ENCODE results near the gene E2F6.

GRCh38 chr2:11446733-11447248 is 19.2 kb downstream of the E2F6 start:
- TF ChIP-seq, protein P1, sequence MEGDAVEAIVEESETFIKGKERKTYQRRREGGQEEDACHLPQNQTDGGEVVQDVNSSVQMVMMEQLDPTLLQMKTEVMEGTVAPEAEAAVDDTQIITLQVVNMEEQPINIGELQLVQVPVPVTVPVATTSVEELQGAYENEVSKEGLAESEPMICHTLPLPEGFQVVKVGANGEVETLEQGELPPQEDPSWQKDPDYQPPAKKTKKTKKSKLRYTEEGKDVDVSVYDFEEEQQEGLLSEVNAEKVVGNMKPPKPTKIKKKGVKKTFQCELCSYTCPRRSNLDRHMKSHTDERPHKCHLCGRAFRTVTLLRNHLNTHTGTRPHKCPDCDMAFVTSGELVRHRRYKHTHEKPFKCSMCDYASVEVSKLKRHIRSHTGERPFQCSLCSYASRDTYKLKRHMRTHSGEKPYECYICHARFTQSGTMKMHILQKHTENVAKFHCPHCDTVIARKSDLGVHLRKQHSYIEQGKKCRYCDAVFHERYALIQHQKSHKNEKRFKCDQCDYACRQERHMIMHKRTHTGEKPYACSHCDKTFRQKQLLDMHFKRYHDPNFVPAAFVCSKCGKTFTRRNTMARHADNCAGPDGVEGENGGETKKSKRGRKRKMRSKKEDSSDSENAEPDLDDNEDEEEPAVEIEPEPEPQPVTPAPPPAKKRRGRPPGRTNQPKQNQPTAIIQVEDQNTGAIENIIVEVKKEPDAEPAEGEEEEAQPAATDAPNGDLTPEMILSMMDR (IDR thresholded peaks at IDR 0.05; ENCODE audit: borderline replicate concordance, extremely low read depth, low read length, poor library complexity, severe bottlenecking), result peak; percentile 67
- TF ChIP-seq EZH2 (IDR thresholded peaks at IDR 0.05; ENCODE audit: borderline replicate concordance, low read depth, low read length, severe bottlenecking), result no peak

Measured in DND-41 (cell line).